Naive thymus-derived CD8-positive, alpha-beta T cell (primary cell): ENCODE measurements around the gene LGR5. TPM values are rescaled to one million over a fixed set of nuclear protein-coding genes. Genes with fewer than 3 reads are reported as not detected.

Experiments
- polyA plus RNA-seq, 3 donors: library from polyadenylated mRNA; unstranded; fragments of 300-500 nt; fragmentation: Illumina TruSeq; gene quantifications; one replicate each; pipeline ENCODE4 v1.2.3, GENCODE V29; 2021
- total RNA-seq, 8 experiments: library from RNA in 2 of 8; stranded (reverse) in 2 of 8; gene quantifications; one replicate each; pipeline ENCODE4 v1.2.3 and lab custom pipeline; 2021 to 2026

The LGR5 gene
- total and polyA plus RNA-seq, 5 experiments from 2014 or later, result not detected

Other genes with a start within 250 kb of the LGR5 start
- 100 to 1,000 TPM; 117 to 118 TPM for gene ZFC3H1, start 224.1 kb downstream of the LGR5 start, total RNA-seq
- 10 to 100 TPM; 19.1 to 28.5 (median 21.3) TPM for gene ZFC3H1, start 224.1 kb downstream of the LGR5 start, polyA plus RNA-seq
- 10 to 100 TPM; 14.3 to 15.8 TPM for gene THAP2, start 224.5 kb downstream of the LGR5 start, total RNA-seq
- gene THAP2, start 224.5 kb downstream of the LGR5 start, polyA plus RNA-seq, result 10 to 100 TPM in 1 of 3 donors, 1 to 10 TPM in 2; 9.6 to 11.6 (median 9.7) TPM
- gene TMEM19, start 246.3 kb downstream of the LGR5 start, total RNA-seq, result 10 to 100 TPM; 22.0 to 30.5 TPM
- gene TMEM19, start 246.3 kb downstream of the LGR5 start, polyA plus RNA-seq, result 10 to 100 TPM; 40.1 to 53.8 (median 43.5) TPM